DMS53 treated with DMSO at 0.1 percent for 48 hours (cell line): ENCODE data around the gene RERE.
"Not testable (repeated sequence)": the region's sequence is repeated elsewhere in the genome, so short reads cannot be mapped to it uniquely, and the experiment has no call there.

ENCODE experiments used
- DNase-seq: peaks from one replicate; lab custom pipeline; 2025; ENCODE audit not compliant: unreplicated experiment; lab: John Stamatoyannopoulos, UW

The RERE gene

GRCh38 chr1:8844501-8845006, 27.1 kb upstream of the RERE start:
- no peak for DNase-seq

- DNase-seq, result no peak
Measured at GRCh38 chr1:8841395-8841794, 24.0 kb upstream of the RERE start.

- no peak for DNase-seq
Measured at GRCh38 chr1:8839990-8840389, 22.6 kb upstream of the RERE start.

GRCh38 chr1:8835941-8836643, 18.7 kb upstream of the RERE start:
- no peak for DNase-seq

- DNase-seq, result no peak
Measured at GRCh38 chr1:8831340-8831739, 13.9 kb upstream of the RERE start.

- not testable (repeated sequence) for DNase-seq
Measured at GRCh38 chr1:8830732-8831131, 13.3 kb upstream of the RERE start.

GRCh38 chr1:8825985-8826481, 8.6 kb upstream of the RERE start:
- no peak for DNase-seq

- DNase-seq, result no peak
Measured at GRCh38 chr1:8823295-8823664, 5.8 kb upstream of the RERE start.

- DNase-seq, result peak; percentile 57
Measured at GRCh38 chr1:8822373-8823294, 5.2 kb upstream of the RERE start.

GRCh38 chr1:8821084-8821483, 3.6 kb upstream of the RERE start:
- no peak for DNase-seq

GRCh38 chr1:8818789-8819188, 1.3 kb upstream of the RERE start:
- DNase-seq, result not testable (repeated sequence)

- DNase-seq, result peak; percentile 63
Measured at GRCh38 chr1:8818325-8818775, 910 bp upstream of the RERE start.

GRCh38 chr1:8816831-8817411, 519 bp downstream of the RERE start:
- DNase-seq, result no peak

GRCh38 chr1:8816264-8816663, 1.2 kb downstream of the RERE start:
- DNase-seq, result peak; percentile 10

GRCh38 chr1:8815582-8816151, 1.8 kb downstream of the RERE start:
- DNase-seq, result no peak

- DNase-seq, result peak; percentile 7
Measured at GRCh38 chr1:8814865-8815264, 2.6 kb downstream of the RERE start.

GRCh38 chr1:8813991-8814390, 3.4 kb downstream of the RERE start:
- no peak for DNase-seq

- no peak for DNase-seq
Measured at GRCh38 chr1:8813016-8813763, 4.2 kb downstream of the RERE start.

- no peak for DNase-seq
Measured at GRCh38 chr1:8812081-8812480, 5.4 kb downstream of the RERE start.

- DNase-seq, result no peak
Measured at GRCh38 chr1:8810987-8811386, 6.5 kb downstream of the RERE start.
